ENCODE measurements around the gene CHN2. TPM values are rescaled to one million over a fixed set of nuclear protein-coding genes. Genes with fewer than 3 reads are reported as not detected.

The CHN2 gene
- polyA plus RNA-seq, 1 donor from 2014 or later: 136 TPM

DNA sequence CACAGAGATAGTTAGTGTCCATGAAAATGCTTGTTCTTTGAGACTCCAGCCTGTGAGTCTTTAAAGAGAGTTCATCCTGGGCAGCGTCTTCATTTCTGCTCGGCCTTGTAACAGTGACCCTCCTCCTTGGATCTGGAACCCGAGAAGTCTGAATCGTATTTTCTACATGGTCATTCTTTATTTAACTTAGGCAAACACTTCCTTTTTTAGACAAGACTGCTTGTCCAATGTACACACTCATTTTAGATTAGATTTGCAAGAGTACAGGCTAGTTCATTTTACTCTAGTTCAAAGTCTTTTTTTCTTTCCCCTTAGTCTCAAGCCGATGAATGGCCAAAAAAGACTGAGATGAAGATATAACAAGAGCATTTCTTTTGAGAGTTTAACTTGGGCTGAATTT, 133.5 kb downstream of the CHN2 start:
- Histone ChIP-seq H3K9me2 (ENCODE audit: insufficient read depth, low read length) (no peaks in the 10 kb centered on the region), H3K4me2 (ENCODE audit: low read length) (no peak overlapping the region), H3K27ac (ENCODE audit: low read length) (no peak overlapping the region), H3K79me2 (replicated peaks; ENCODE audit: insufficient read depth, low read length) (peaks cover 15% of the 10 kb centered on the region), H3K27me3 (ENCODE audit: insufficient read depth, low read depth, low read length) (no peaks in the 10 kb centered on the region), H3K9ac (ENCODE audit: low read length) (no peak overlapping the region), H3F3A (ENCODE audit: insufficient read depth, low read length, poor library complexity, severe bottlenecking) (no peaks in the 10 kb centered on the region), H3K9me3 (ENCODE audit: low read length) (no peaks in the 10 kb centered on the region), H2AFZ (ENCODE audit: low read depth, low read length) (no peak overlapping the region), H3K4me3 (ENCODE audit: low read length) (no peak overlapping the region), H3K36me3 (ENCODE audit: insufficient read depth, low read length) (no peaks in the 10 kb centered on the region), H4K20me1 (ENCODE audit: insufficient read depth) (peaks cover 3% of the 10 kb centered on the region)
- TF ChIP-seq MXI1 (conservative IDR thresholded peaks at IDR 0.05; ENCODE audit: poor library complexity, severe bottlenecking): no peak
- no peak for TF ChIP-seq EP300 (conservative IDR thresholded peaks at IDR 0.05; ENCODE audit: poor library complexity, severe bottlenecking)
- no peak for TF ChIP-seq EZH2 (IDR thresholded peaks at IDR 0.05; ENCODE audit: borderline replicate concordance, insufficient read depth, low read length, poor library complexity, severe bottlenecking)
- TF ChIP-seq SMC3 (conservative IDR thresholded peaks at IDR 0.05; ENCODE audit: poor library complexity): no peak
- TF ChIP-seq, protein P1, sequence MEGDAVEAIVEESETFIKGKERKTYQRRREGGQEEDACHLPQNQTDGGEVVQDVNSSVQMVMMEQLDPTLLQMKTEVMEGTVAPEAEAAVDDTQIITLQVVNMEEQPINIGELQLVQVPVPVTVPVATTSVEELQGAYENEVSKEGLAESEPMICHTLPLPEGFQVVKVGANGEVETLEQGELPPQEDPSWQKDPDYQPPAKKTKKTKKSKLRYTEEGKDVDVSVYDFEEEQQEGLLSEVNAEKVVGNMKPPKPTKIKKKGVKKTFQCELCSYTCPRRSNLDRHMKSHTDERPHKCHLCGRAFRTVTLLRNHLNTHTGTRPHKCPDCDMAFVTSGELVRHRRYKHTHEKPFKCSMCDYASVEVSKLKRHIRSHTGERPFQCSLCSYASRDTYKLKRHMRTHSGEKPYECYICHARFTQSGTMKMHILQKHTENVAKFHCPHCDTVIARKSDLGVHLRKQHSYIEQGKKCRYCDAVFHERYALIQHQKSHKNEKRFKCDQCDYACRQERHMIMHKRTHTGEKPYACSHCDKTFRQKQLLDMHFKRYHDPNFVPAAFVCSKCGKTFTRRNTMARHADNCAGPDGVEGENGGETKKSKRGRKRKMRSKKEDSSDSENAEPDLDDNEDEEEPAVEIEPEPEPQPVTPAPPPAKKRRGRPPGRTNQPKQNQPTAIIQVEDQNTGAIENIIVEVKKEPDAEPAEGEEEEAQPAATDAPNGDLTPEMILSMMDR (IDR thresholded peaks at IDR 0.05; ENCODE audit: poor library complexity, severe bottlenecking): no peak
- no peak for TF ChIP-seq RAD21 (conservative IDR thresholded peaks at IDR 0.05)
- TF ChIP-seq TAF1 (IDR thresholded peaks at IDR 0.05; ENCODE audit: low read depth): no peak
- TF ChIP-seq REST (IDR thresholded peaks at IDR 0.05; ENCODE audit: borderline replicate concordance): no peak
- TF ChIP-seq POLR2AphosphoS5 (IDR thresholded peaks at IDR 0.05): no peak

GRCh38 chr7:29328811-29329210, 134.2 kb downstream of the CHN2 start:
- H3K27me3 ChIP-seq (ENCODE audit: insufficient read depth, low read depth, low read length): no peaks in the 10 kb centered on the region
- H3K4me3 ChIP-seq (ENCODE audit: low read length): no peak overlapping the region
- TF ChIP-seq TAF1 (IDR thresholded peaks at IDR 0.05; ENCODE audit: low read depth) (no peak), SMC3 (conservative IDR thresholded peaks at IDR 0.05; ENCODE audit: poor library complexity) (no peak), REST (IDR thresholded peaks at IDR 0.05; ENCODE audit: borderline replicate concordance) (no peak), MXI1 (conservative IDR thresholded peaks at IDR 0.05; ENCODE audit: poor library complexity, severe bottlenecking) (no peak), EZH2 (IDR thresholded peaks at IDR 0.05; ENCODE audit: borderline replicate concordance, insufficient read depth, low read length, poor library complexity, severe bottlenecking) (no peak), EP300 (conservative IDR thresholded peaks at IDR 0.05; ENCODE audit: poor library complexity, severe bottlenecking) (no peak), RAD21 (conservative IDR thresholded peaks at IDR 0.05) (no peak), POLR2AphosphoS5 (IDR thresholded peaks at IDR 0.05) (no peak)
- TF ChIP-seq, protein P1 (IDR thresholded peaks at IDR 0.05; ENCODE audit: poor library complexity, severe bottlenecking): no peak
- peaks cover 15% of the 10 kb centered on the region for H3K79me2 ChIP-seq (replicated peaks; ENCODE audit: insufficient read depth, low read length)
- no peaks in the 10 kb centered on the region for H3K36me3 ChIP-seq (ENCODE audit: insufficient read depth, low read length)
- H3K9me3 ChIP-seq (ENCODE audit: low read length): no peaks in the 10 kb centered on the region
- H3K4me2 ChIP-seq (ENCODE audit: low read length): no peak overlapping the region
- H3K27ac ChIP-seq (ENCODE audit: low read length): no peak overlapping the region
- peaks cover 3% of the 10 kb centered on the region for H4K20me1 ChIP-seq (ENCODE audit: insufficient read depth)
- H3K9me2 ChIP-seq (ENCODE audit: insufficient read depth, low read length): no peaks in the 10 kb centered on the region
- no peaks in the 10 kb centered on the region for H3F3A ChIP-seq (ENCODE audit: insufficient read depth, low read length, poor library complexity, severe bottlenecking)
- H2AFZ ChIP-seq (ENCODE audit: low read depth, low read length): no peak overlapping the region
- no peak overlapping the region for H3K9ac ChIP-seq (ENCODE audit: low read length)
